Sciatic nerve (tissue), 2 donors: Measurements from ENCODE around the gene PDE6B. TPM values are rescaled to one million over a fixed set of nuclear protein-coding genes. Genes with fewer than 3 reads are reported as not detected.

Experiments
- ATAC-seq: fragments of 200-7000 bp; cut with Tn5 transposase; one replicate; pipeline ENCODE4 v1.9.1; 2020; ENCODE audit warnings: mild to moderate bottlenecking, moderate library complexity
- DNase-seq: peaks from one replicate; pipeline ENCODE4 v3.0.0-alpha.2; 2020; ENCODE audit warnings: low spot score
- intact Hi-C: fragments of 100-400 bp; cut with DNase I; formaldehyde crosslinking; loops from one replicate; pipeline ENCODE4 v1.14.2; 2022
- total RNA-seq: library from RNA; stranded (reverse); fragmentation: NEBNext Ultra II Directional; extraction: Animal tissue kit (Norgen Biotek cat#: 25700); gene quantifications from one replicate; pipeline ENCODE4 v1.2.1, GENCODE V29; 2021
- donor health status: DM: no; HTN: no; CAD: no.
- donor health status: DM: no; HTN: no; CAD: no.

The PDE6B gene
- total RNA-seq, 1 donor from 2014 or later, result 2.5 TPM

DNA sequence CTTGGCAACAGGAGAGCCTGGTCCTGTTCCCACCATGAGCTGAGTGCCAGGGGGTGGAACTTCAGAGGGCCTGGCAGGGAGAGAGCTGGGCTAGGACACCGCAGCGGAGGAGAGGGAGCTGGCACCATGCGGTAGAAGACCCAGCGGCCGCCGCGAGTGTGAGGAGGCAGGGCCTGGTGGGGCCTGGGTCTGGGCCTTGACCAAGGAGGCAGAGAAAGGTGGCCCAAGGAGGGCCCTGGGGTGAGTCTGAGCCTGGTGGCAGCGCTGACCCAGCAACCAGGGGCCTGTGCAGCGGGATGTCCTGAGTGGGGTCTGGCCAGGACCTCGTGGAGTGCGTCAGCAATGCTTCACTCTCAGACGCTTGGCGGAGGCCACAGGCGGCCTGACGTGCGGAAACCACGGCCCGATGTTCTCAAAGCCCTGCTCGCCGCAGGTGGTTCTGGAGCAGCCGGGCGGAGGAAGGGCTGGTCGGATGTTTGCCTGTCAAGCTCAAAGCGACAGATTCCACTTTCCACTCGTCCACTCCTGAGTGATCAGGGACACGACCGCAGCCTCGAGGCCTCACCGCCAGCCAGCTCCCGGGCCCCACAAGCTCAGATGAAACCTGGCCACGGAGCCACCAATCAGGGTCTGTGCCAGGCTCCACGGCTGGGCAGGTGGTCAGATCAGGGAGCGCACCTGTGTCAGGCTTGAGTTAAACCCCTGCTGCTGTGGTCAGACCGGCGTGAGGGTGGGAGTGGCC, 27.9 kb downstream of the PDE6B start:
- no peak for DNase-seq
- intact Hi-C loops, result no loop called here
- ATAC-seq, result no peak

DNA sequence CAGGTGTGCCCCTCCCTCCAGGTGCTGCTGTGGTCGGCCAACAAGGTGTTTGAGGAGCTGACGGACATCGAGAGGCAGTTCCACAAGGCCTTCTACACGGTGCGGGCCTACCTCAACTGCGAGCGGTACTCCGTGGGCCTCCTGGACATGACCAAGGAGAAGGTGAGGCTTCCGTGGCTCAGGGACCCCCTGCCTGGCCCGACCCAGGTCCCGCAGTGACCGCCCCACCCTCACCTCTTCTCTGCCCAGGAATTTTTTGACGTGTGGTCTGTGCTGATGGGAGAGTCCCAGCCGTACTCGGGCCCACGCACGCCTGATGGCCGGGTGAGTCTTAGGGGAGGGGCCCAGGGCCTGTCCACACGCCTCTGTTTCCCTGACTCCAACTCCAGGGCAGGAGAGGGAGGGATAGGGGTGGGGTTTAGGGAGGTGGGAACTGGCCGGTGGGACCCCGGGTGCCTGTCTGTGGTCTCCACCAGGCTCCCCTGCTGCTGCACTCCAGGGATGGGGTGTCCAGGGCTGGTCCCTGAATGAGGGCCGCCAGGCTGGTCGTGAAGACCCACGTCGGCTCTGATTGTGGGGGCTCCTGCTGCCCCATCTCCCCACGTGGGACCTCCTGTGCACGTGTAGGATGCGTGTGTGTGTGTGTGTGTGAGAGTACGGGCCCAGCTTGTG, 28.6 kb downstream of the PDE6B start:
- no peak for DNase-seq
- no peak for ATAC-seq
- intact Hi-C loops, result no loop called here

DNA sequence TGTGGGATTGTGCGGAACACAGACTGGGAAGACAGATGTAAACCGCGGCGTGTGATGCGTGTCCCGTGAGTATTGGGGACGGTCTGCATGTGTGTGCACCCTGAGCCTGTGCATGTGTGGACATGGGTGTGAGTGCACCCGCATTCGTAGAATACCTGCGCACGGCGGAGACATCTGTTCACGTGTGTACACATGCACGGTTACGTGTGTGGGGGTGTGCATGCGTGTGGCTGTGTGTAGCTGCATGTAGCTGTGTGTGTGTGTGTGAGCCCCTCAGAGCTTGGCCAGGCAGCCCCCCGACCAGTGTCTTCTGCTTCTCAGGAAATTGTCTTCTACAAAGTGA, 29.1 kb downstream of the PDE6B start:
- intact Hi-C loops, result no loop called here
- ATAC-seq (no peak), DNase-seq (no peak)

DNA sequence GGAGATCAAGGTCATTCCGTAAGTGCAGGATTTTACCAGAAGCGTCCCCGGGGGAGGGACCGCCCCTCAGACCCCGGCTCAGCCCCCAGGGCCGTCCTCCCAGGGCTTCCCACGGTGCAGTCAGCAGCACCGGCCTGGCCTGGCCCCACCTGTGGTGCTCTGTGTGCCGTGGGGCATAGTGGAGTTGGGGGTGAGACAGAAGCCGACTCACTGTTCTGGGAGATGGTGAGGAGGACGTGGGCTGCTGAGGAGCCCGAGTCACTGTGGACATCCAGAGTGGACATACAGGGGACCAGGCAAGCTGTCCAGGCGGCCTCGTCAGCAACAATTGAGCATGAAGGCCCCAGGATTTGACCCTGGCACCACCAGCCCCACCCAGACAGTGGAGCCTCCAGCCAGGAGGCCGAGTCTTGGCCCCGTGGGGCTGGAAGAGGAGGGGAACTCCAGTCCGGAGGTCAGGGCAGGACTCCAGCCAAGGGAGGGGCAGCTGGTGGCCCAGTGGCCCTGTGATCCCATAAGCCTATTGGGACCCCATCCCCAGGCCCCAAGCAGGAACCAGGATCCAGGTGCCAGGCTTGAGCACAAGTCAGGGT, 29.6 kb downstream of the PDE6B start:
- DNase-seq (no peak), ATAC-seq (no peak)
- intact Hi-C loops, result no loop called here

GRCh38 chr4:655464-656151, 30.2 kb downstream of the PDE6B start:
- intact Hi-C loops, result no loop called here
- ATAC-seq (no peak), DNase-seq (no peak)

- DNase-seq (no peak), ATAC-seq (no peak)
- intact Hi-C loops, result no loop called here
Observed at GRCh38 chr4:656436-657337, 31.3 kb downstream of the PDE6B start.

DNA sequence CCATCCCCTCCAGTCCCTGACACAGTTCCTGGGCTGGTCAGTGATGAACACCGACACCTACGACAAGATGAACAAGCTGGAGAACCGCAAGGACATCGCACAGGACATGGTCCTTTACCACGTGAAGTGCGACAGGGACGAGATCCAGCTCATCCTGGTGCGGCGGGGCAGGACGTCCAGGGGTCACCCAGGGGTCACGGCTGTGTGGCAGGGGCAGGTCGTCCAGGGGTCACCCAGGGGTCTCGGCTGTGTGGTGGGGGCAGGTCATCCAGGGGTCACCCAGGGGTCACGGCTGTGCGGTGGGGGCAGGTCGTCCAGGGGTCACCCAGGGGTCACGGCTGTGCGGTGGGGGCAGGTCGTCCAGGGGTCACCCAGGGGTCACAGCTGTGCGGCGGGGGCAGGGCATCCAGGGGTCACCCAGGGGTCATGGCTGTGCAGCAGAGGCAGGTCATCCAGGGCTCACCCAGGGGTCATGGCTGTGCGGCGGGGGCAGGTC, 32.0 kb downstream of the PDE6B start:
- DNase-seq, result no peak
- no peak for ATAC-seq
- intact Hi-C loops, result no loop called here

GRCh38 chr4:657834-658667, 32.7 kb downstream of the PDE6B start:
- ATAC-seq, result no peak
- DNase-seq, result no peak
- intact Hi-C loops, result no loop called here

DNA sequence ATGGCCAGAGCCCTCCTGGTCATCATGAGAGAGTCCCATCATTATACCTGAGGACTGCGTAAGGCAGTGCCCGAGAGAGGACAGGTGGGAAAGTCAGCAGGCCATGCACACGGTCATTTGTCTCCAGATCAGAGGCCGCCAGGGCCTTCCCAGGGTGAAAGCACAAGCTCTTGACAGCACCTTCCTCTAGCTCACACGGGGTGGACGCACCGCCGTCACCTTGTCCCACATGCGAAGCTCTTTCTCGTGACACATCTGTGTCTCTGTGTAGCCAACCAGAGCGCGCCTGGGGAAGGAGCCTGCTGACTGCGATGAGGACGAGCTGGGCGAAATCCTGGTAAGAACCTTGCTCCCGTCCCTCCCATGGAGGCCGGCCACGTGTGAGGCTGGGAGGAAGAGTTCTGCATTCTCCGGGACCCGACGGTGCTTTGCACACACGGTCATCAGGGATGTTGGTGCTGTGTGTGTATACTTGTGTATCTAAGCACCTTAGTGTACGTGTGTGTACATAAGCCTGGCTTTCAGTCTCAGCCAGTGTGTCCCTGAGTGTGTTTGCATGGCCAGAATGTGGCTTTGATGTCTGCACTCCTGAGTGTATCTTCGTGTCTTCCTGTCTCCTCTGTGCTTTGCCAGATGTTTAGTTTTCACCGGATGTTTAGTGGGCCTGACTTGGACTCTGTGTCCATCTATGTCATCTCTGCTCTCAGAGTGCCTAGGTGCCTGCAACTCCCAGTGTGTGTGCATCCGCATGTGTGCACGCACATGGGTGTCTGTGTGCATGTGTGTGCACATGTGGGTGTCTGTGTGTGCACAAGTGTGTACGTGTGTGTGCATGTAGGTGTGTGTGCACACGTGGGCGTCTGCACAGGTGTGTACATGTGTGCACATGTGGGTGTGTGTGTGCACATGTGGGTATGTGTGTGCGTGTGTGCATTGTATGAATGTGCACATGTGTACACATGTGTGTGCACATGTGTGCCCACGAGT, 33.6 kb downstream of the PDE6B start:
- no peak for ATAC-seq
- no peak for DNase-seq
- intact Hi-C loops, result no loop called here

DNA sequence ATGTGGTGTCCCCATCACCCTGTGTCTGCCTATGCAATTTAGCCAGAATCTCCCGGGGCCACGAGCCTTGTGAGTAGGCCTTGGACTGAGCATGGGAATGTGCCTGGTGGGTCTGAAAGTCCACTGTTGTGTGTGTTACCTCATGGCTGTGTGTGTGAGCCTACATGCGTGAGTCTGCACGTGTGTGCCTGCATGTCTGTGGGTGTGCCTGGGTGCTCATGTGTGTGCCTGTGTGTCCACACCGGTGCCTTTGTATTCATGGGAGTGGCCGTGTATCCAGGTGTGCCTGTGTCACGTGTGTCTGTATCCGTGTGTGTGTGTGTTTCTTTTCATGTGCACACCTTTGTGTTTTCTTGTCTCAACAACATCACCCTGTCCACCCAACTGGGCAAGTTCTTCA, 34.5 kb downstream of the PDE6B start:
- ATAC-seq, result no peak
- intact Hi-C loops, result no loop called here
- no peak for DNase-seq

GRCh38 chr4:660401-660800, 35.0 kb downstream of the PDE6B start:
- intact Hi-C loops, result no loop called here
- no peak for DNase-seq
- no peak for ATAC-seq

DNA sequence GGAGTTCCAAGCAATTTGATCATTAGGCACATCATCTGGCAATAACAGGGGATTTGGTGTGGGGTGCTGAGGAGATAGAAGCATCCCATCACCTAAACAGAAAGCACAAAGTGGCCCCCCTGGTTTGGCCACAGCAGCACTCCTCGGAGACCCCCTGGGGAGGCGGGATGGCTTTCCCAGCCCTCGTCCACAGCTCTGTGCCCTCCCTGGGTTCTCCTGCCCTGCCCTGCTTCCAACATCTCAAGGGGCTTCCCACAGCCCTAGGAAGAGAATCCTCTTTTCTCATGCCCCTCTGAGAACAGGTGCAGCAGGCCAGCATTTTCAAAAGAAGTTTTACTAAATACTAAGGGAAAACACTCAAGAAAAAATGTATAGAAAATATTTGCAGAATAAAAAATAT, 35.9 kb downstream of the PDE6B start:
- DNase-seq, result no peak
- intact Hi-C loops, result no loop called here
- no peak for ATAC-seq

GRCh38 chr4:661881-662761, 36.7 kb downstream of the PDE6B start:
- peak; percentile 51 for DNase-seq
- ATAC-seq, result no peak
- intact Hi-C loops, result no loop called here

DNA sequence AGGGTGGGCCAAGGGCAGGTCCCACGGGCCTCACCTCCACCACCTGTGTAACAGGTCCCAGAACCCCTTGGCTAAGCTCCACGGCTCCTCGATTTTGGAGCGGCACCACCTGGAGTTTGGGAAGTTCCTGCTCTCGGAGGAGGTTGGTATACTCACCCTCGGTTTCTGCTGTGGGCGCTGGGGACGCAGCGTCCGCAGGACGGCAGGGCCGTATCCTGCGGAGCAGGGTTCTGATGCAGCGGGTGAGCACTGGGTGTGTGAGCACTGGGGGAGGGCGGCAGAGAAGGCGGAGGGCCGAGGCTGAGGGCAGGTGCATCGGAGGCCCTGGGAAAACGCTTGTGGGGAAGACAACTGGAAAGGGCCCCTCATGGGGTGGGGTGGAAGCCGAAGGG, 37.7 kb downstream of the PDE6B start:
- ATAC-seq (no peak), DNase-seq (peak; percentile 50)
- intact Hi-C loops, result no loop called here

DNA sequence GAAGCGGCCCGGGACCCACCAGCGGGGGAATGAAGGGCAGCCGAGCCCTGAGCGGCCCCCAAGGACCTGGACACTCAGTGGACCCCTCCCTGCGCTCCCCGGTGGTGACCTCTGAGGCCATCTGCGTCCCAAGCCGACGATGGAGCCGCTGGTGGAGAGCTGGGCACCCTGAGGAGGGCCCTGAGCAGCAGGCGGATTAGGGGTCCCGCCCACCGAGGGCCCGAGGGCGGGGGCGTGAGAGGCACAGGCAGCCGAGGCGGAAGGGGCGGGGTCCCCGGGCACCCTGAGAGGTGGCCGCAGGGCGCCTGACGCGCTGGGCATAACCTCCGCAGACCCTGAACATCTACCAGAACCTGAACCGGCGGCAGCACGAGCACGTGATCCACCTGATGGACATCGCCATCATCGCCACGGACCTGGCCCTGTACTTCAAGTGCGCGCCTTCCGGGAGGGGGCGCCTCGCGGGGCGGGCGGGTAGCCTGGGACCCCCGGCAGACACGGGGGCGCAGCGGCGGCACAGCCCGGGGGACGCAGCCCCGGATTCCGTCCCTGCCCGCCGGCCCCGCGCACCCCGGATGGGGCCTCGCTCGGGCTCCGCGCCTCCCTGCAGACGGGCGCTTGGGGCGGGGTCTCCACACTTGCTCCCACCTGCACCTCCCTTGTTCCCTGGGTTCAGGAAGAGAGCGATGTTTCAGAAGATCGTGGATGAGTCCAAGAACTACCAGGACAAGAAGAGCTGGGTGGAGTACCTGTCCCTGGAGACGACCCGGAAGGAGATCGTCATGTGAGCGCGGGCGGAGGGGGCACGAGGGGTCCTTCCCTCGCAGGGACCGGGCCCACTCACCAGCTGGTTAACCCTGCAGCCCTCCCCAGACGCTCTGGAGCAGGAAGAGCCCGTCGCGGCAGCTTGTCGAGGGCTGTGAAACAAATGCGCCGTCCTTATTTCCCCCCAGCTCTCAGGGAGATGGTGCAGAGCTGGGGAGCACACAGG, 38.4 kb downstream of the PDE6B start:
- intact Hi-C loops, result no loop called here
- peak; percentile 48 for ATAC-seq

More for the DNA sequence above, 38.4 kb downstream of the PDE6B start:
- DNase-seq, result peak; percentile 69
